Superior temporal gyrus (tissue), 1 donor: ENCODE results near the gene FAM163A.
A peak's percentile ranks its signal among the peaks of the same experiment; 100 is the strongest.
"Not testable (repeated sequence)": the region's sequence is repeated elsewhere in the genome, so short reads cannot be mapped to it uniquely, and the experiment has no call there.

Experiments used
- DNase-seq: peaks from one replicate; pipeline ENCODE4 v3.0.0-alpha.2; 2016; ENCODE audit errors: extremely low spot score

Gene FAM163A

DNA sequence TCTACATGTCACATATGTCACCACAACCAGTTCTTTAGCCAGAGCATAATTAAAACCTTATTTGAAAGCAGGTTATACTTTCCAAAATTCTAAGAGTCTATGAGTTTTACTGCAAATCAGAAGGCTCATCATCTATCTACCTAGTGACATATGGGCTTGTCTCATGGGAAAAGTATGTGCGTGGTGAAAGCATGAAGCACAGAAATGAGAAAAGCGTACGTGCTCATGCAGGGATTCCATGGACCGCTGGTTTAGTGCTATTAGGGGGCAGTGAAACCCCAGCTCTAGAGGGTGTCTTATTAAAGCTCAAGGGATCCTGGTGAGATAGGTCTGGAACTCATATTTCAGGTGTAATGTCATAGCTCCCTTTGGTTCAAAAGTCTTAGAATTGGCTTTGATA, 50.2 kb downstream of the FAM163A start:
- no peak for DNase-seq

DNA sequence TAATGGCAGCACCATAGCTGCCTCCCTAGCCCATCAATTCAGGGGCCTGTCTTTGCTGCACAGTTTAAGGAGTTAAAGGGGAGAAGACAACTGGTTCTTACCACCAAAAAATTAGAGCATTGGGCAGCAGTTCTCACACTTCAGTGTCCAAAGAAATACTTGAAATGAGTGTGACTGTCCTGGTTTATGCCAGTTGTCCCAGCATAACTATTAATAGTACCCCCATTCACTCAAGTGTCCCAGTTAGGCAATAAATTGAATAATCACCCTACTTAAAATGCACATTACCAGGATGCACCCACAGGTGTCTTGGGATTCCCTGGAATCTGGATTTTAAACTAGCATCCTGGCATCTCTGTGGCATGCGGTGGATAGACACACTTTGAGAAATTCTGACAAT, 51.1 kb downstream of the FAM163A start:
- no peak for DNase-seq

DNA sequence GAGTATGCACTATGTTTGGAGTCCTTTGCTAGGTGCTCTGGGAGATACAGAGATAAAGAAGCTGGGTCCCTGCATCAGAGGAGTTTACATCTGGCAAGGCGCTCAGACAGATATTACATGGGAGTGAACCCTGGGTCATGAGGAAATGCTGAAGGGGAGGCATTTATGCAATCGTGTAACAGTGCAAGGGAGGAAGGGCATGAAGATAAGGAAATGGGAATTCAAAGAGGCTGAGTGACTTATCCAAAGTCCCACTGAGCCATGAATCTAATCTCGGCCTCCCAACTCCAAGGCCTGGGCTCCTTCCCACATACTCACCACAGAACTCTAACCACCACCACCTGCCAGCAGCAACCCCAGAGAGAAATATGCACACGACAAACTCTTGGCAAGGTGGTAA, 51.6 kb downstream of the FAM163A start:
- no peak for DNase-seq

DNA sequence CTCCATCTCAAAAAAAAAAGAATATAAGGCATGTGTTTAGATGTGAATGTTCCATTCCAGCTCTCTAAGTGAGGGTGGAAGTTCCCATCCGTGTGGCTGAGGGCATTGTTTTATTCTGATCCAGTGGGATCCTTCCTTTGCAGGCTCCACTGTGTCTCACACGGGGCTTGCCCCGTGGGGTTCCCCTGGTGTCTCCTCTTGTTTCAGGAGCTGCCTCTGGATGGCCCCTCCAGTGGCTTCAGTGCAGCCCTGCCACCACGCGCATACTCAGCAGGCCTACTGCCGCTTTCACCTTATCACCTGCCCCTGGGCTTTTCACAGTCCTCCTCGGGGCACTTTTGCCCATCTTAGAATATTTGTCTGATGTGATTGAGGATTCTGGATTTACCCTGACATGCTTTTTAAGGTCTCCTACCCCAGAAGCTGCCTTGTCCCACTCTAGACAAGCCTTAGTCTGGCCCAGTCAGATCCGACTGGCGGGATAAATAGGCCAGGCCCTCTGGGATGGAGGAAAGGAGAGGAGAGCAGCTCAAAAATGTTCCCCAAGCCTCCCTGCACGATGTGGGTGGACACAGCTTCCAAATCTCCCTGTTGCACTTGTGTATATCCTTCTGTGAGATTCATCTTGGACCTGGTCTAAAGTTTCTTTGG, 55.2 kb downstream of the FAM163A start:
- no peak for DNase-seq

- no peak for DNase-seq
Measured at GRCh38 chr1:179798864-179799516, 55.9 kb downstream of the FAM163A start.

- DNase-seq, result no peak
Measured at GRCh38 chr1:179800481-179800880, 57.4 kb downstream of the FAM163A start.

GRCh38 chr1:179803104-179803503, 60.0 kb downstream of the FAM163A start:
- no peak for DNase-seq

DNA sequence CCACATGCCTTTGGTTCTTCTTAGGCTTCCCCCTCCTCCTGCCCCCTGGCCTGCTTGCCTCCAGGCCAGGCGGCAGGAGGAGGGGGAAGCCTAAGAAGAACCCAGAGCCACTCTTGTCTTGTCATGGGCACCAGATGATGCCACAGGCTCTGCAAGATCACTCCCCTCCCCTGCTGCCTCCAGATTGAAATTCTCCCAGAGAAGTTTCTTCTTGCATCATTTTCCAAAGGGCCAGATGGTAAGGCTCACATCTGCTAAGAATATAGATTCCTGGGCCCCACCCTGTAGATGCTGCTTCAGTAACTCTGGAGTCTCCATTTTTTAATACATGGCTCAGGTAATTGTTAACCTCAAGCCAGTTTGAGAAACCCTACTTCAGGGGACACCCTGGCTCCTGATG, 60.8 kb downstream of the FAM163A start:
- DNase-seq, result no peak

GRCh38 chr1:179804417-179804816, 61.3 kb downstream of the FAM163A start:
- not testable (repeated sequence) for DNase-seq

- DNase-seq, result no peak
Measured at GRCh38 chr1:179805291-179806195, 62.5 kb downstream of the FAM163A start.

GRCh38 chr1:179806333-179806732, 63.2 kb downstream of the FAM163A start:
- DNase-seq, result no peak

GRCh38 chr1:179807291-179807690, 64.2 kb downstream of the FAM163A start:
- no peak for DNase-seq

GRCh38 chr1:179807691-179808485, 64.8 kb downstream of the FAM163A start:
- no peak for DNase-seq

GRCh38 chr1:179808503-179808902, 65.4 kb downstream of the FAM163A start:
- no peak for DNase-seq

- peak; percentile 90 for DNase-seq
Measured at GRCh38 chr1:179809506-179810366, 66.6 kb downstream of the FAM163A start.

DNA sequence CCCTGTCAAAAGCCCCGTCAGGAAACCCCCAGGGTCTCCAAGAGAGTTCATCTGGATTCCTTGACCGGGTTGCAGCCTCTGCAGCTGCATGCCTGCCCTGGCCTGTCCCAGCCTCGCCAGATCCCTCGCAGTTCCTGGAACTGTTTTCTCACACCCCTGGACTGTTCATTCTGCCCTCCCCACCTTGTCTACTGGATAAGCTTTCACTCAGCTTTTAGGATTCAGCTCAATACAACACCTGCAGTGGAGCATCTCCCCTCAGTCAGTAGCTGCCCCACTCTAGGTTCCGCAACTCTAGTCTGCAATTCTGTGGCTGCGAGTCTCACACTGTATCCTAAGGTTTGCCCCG, 67.2 kb downstream of the FAM163A start:
- no peak for DNase-seq

DNA sequence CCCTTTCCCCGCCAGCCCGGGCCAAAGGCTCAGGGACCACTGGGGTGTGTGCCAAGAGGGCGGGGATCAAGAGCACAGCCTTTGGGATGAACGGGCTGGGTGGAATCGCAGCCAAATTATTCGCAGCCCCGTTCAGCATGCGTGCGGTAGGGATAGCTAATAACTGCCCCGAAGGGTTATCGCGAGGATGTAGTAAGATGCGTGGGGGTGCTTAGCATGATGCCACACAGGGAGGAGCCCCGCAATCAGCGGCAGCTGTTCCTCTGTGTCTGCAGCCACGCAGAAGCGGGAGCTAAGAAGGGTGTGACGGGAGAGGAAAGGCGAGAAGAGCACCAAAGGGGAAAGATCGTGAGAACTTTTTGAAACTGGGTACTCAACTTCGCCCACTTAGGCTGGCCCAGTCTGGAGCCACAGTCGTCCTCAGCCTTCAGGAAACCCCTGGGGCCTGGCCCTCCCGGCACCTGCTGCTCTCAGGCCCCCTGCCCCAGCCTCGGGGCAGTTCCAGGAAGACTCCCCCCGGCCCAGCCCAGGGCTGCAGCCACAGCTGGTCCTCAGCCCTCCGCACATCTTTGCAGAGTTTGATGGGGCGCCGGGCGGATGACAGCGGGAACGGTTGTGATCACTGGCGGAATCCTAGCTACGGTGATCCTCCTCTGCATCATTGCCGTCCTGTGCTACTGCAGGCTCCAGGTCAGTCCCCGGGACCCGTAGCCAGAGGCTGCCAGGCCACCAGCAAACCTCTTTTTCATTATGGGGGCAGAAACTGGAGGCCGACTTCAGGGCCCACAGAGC, 69.6 kb downstream of the FAM163A start:
- no peak for DNase-seq

- no peak for DNase-seq
Measured at GRCh38 chr1:179813626-179814545, 70.8 kb downstream of the FAM163A start.

DNA sequence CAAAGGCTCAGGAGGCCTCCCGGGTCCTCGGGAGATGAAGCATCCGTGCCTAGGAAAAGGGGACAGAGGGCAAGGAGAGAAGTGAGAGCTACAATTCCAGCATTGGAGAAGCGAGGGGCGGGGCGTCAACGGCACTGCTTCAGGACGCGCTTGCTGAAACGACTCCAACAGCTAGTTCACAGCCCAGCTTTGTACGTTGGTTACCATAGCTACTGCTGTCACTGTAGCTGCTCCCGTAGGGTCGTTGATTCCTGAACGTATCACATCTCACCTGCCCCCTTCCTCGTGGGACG, 71.4 kb downstream of the FAM163A start:
- DNase-seq, result no peak
